IMR-90 (cell line): ENCODE measurements around the gene RHOU.

Experiments used
- BHLHE40 ChIP-seq: fragments of 150-350 bp; IDR thresholded peaks from 2 replicates; pipeline ENCODE4 v1.6.1; 2016; ENCODE audit warnings: mild to moderate bottlenecking, low read depth, low read length
- CEBPB ChIP-seq: IDR thresholded peaks from 2 replicates; pipeline ENCODE4 v1.6.1; 2012; ENCODE audit warnings: low read depth, low read length, improper control_type of control experiment
- CHD1 ChIP-seq: IDR thresholded peaks from 2 replicates; pipeline ENCODE4 v1.6.1; 2012; ENCODE audit warnings: low read depth, low read length, improper control_type of control experiment
- MAFK ChIP-seq: IDR thresholded peaks from 2 replicates; pipeline ENCODE4 v1.6.1; 2012; ENCODE audit warnings: low read depth, low read length, improper control_type of control experiment
- MAZ ChIP-seq: IDR thresholded peaks from 2 replicates; pipeline ENCODE4 v1.6.1; 2012; ENCODE audit warnings: low read depth, mild to moderate bottlenecking, low read length, improper control_type of control experiment, moderate library complexity, borderline replicate concordance
- POLR2A ChIP-seq: IDR thresholded peaks from 2 replicates; pipeline ENCODE4 v1.6.1; 2012; ENCODE audit warnings: mild to moderate bottlenecking, low read depth, low read length
- RCOR1 ChIP-seq: IDR thresholded peaks from 2 replicates; pipeline ENCODE4 v1.6.1; 2012; ENCODE audit warnings: mild to moderate bottlenecking, low read length, improper control_type of control experiment; ENCODE audit not compliant: insufficient replicate concordance
- RFX5 ChIP-seq: IDR thresholded peaks from 2 replicates; pipeline ENCODE4 v1.8.0; 2012; ENCODE audit warnings: low read depth, mild to moderate bottlenecking, low read length, moderate library complexity
- SMC3 ChIP-seq: fragments of 150-350 bp; IDR thresholded peaks from 2 replicates; pipeline ENCODE4 v1.6.1; 2016; ENCODE audit warnings: low read depth, mild to moderate bottlenecking, antibody characterized with exemption, low read length, moderate library complexity
- TF ChIP-seq, protein P1 (sequence below): conservative IDR thresholded peaks from 2 replicates; pipeline ENCODE4 v1.5.1; 2012; ENCODE audit warnings: mild to moderate bottlenecking, low read depth, low read length, improper control_type of control experiment
- TF ChIP-seq, protein P2 (sequence below): fragments of 150-350 bp; IDR thresholded peaks from 2 replicates; pipeline ENCODE4 v1.6.1; 2016; ENCODE audit warnings: low read depth, mild to moderate bottlenecking, low read length, moderate library complexity, borderline replicate concordance
- TF ChIP-seq, protein P3 (sequence below): fragments of 150-350 bp; IDR thresholded peaks from 2 replicates; pipeline ENCODE4 v1.6.1; 2017; ENCODE audit warnings: mild to moderate bottlenecking, antibody characterized with exemption, low read length, low read depth

DNA sequence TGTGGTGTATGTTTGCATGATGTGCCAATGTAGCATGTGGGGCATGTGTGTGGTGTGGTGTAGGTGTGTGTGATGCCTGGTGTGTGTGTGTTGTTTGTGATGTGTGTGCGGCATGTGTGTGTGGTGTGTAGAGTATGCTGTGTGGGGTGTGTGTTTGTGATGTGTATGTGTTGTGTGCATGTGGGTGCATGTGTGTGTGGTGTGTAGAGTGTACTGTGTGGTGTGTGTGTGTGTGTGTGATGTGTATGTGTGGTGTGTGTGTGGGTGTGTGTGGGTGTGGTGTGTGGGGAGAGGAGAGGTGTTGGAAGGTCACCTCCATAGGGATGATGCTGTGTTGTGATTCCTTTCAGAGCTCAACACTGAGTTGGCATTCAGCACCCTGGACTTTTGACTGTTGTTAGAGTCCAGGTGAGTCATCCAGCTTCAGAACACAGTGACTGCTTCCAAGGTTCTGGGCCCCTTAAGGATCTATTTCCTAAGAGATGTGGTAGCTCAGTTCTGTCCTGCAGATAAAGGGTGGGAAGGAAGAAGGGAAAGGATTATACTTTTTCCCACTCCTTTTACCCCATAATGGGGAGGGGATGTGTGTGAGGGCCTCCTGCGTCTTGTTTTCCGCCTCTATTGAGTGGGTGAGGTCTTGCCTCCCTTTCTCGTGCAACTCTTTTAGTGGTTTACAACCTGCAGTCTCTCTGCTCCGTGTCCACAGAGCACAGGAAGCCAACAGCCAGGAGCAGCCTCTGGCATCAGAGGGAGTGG lies 47.6 kb downstream of the RHOU start:
- TF ChIP-seq, protein P1, sequence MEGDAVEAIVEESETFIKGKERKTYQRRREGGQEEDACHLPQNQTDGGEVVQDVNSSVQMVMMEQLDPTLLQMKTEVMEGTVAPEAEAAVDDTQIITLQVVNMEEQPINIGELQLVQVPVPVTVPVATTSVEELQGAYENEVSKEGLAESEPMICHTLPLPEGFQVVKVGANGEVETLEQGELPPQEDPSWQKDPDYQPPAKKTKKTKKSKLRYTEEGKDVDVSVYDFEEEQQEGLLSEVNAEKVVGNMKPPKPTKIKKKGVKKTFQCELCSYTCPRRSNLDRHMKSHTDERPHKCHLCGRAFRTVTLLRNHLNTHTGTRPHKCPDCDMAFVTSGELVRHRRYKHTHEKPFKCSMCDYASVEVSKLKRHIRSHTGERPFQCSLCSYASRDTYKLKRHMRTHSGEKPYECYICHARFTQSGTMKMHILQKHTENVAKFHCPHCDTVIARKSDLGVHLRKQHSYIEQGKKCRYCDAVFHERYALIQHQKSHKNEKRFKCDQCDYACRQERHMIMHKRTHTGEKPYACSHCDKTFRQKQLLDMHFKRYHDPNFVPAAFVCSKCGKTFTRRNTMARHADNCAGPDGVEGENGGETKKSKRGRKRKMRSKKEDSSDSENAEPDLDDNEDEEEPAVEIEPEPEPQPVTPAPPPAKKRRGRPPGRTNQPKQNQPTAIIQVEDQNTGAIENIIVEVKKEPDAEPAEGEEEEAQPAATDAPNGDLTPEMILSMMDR = no peak
- no peak for TF ChIP-seq CEBPB
- TF ChIP-seq, protein P2, sequence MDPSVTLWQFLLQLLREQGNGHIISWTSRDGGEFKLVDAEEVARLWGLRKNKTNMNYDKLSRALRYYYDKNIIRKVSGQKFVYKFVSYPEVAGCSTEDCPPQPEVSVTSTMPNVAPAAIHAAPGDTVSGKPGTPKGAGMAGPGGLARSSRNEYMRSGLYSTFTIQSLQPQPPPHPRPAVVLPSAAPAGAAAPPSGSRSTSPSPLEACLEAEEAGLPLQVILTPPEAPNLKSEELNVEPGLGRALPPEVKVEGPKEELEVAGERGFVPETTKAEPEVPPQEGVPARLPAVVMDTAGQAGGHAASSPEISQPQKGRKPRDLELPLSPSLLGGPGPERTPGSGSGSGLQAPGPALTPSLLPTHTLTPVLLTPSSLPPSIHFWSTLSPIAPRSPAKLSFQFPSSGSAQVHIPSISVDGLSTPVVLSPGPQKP = no peak
- no peak for TF ChIP-seq RFX5
- TF ChIP-seq MAZ = no peak
- TF ChIP-seq, protein P3, sequence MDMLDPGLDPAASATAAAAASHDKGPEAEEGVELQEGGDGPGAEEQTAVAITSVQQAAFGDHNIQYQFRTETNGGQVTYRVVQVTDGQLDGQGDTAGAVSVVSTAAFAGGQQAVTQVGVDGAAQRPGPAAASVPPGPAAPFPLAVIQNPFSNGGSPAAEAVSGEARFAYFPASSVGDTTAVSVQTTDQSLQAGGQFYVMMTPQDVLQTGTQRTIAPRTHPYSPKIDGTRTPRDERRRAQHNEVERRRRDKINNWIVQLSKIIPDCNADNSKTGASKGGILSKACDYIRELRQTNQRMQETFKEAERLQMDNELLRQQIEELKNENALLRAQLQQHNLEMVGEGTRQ = no peak
- no peak for TF ChIP-seq MAFK
- TF ChIP-seq BHLHE40 = no peak
- no peak for TF ChIP-seq POLR2A
- TF ChIP-seq SMC3 = no peak
- no peak for TF ChIP-seq CHD1
- TF ChIP-seq RCOR1 = no peak
